ENCODE data around the gene HTT. TPM values are rescaled to one million over a fixed set of nuclear protein-coding genes. Genes with fewer than 3 reads are reported as not detected.

Gene HTT
- total and polyA plus RNA-seq, 10 donors: 10.0 to 124 (median 84.4) TPM

DNA sequence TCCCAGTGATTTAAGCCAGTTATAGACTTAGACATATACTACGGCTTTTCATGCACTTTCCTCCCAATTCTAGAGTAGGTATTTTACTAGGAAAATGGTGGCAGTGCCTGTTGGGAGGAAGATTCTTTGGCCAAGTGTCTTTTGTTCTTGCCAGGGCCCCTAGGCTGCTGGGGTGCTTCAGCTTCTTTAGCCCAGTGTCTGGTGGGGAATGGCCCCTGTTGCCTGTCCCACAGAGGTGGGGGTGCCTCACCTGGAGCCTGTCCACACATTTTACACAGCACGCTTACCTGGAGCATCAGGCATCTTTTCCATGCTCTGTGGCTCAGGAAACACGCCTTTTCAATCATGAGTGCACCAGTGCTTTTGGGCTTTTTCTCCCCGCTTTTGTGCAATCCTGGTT, 141.3 kb downstream of the HTT start:
- Histone ChIP-seq H3K4me3 (no peak overlapping the region), H3K4me1 (peaks cover 0 to 8% (median 0%) of the 10 kb centered on the region in 6 donors), H3K27ac (no peak overlapping the region), H3K27me3 (replicated peaks in 1 of 7) (no peaks in the 10 kb centered on the region), H3K36me3 (peaks cover 0 to 100% (median 89%) of the 10 kb centered on the region in 6 donors), H3K9me3 (no peaks in the 10 kb centered on the region)
- TF ChIP-seq, protein P1, sequence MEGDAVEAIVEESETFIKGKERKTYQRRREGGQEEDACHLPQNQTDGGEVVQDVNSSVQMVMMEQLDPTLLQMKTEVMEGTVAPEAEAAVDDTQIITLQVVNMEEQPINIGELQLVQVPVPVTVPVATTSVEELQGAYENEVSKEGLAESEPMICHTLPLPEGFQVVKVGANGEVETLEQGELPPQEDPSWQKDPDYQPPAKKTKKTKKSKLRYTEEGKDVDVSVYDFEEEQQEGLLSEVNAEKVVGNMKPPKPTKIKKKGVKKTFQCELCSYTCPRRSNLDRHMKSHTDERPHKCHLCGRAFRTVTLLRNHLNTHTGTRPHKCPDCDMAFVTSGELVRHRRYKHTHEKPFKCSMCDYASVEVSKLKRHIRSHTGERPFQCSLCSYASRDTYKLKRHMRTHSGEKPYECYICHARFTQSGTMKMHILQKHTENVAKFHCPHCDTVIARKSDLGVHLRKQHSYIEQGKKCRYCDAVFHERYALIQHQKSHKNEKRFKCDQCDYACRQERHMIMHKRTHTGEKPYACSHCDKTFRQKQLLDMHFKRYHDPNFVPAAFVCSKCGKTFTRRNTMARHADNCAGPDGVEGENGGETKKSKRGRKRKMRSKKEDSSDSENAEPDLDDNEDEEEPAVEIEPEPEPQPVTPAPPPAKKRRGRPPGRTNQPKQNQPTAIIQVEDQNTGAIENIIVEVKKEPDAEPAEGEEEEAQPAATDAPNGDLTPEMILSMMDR (IDR thresholded peaks at IDR 0.05 in 8 of 11, conservative IDR thresholded peaks at IDR 0.05 in 3 of 11): no peak
- no peak for TF ChIP-seq POLR2A (IDR thresholded peaks at IDR 0.05)
- no peak for TF ChIP-seq POLR2AphosphoS5 (IDR thresholded peaks at IDR 0.05)
- intact Hi-C loops (cut with DNase I; ENCODE audit: low total_unique reads): no loop called here
- WGBS, 5 donors: 93 to 99% (median 97%) methylated on average over 4 of the region's 4 CpGs
- no peak for DNase-seq

DNA sequence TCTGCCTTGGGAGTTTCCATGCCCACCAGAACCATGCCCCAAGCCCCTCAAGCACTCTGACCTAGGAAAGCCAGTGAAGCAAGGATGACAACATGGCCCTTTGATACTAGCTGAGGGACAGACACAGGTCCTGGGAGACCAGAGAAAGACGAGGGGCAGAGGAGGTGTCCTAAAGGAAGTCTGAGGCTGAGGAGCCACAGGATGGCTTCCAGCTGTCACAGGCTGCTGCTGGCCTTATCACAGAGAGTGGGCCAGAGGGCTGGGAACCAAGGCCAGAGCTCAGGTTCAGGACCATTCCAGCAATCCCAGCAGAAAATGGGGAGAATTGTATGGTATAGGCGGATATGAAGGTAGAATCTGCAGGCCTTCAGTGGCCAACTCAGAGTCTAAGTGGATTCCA, 142.8 kb downstream of the HTT start:
- Histone ChIP-seq H3K4me3 (no peak overlapping the region), H3K9me3 (no peaks in the 10 kb centered on the region), H3K36me3 (peaks cover 5 to 100% (median 94%) of the 10 kb centered on the region in 6 donors), H3K4me1 (peaks cover 0 to 8% (median 0%) of the 10 kb centered on the region in 6 donors), H3K27me3 (replicated peaks in 1 of 7) (no peaks in the 10 kb centered on the region), H3K27ac (no peak overlapping the region)
- TF ChIP-seq POLR2AphosphoS5 (IDR thresholded peaks at IDR 0.05): no peak
- TF ChIP-seq, protein P1 (IDR thresholded peaks at IDR 0.05 in 8 of 11, conservative IDR thresholded peaks at IDR 0.05 in 3 of 11): no peak
- TF ChIP-seq POLR2A (IDR thresholded peaks at IDR 0.05): no peak
- no peak for DNase-seq
- 91 to 96% (median 93%) methylated on average over 2 of the region's 2 CpGs for WGBS, 5 donors
- intact Hi-C loops (cut with DNase I; ENCODE audit: low total_unique reads): no loop called here

- no peak overlapping the region for H3K4me3 ChIP-seq
- no peak overlapping the region for H3K27ac ChIP-seq
- intact Hi-C loops (cut with DNase I; ENCODE audit: low total_unique reads): no loop called here
- no peaks in the 10 kb centered on the region for H3K9me3 ChIP-seq
- WGBS, 5 donors: 94 to 97% (median 96%) methylated on average over 16 of the region's 16 CpGs
- H3K4me1 ChIP-seq: peaks cover 0 to 8% (median 0%) of the 10 kb centered on the region in 6 donors
- peaks cover 5 to 100% (median 94%) of the 10 kb centered on the region in 6 donors for H3K36me3 ChIP-seq
- no peak for DNase-seq
- TF ChIP-seq POLR2A (IDR thresholded peaks at IDR 0.05) (no peak), POLR2AphosphoS5 (IDR thresholded peaks at IDR 0.05) (peak in 1 of 3 donors; percentile 38)
- no peaks in the 10 kb centered on the region for H3K27me3 ChIP-seq (replicated peaks in 1 of 7)
Measured at GRCh38 chr4:3217771-3218170, 143.3 kb downstream of the HTT start.

GRCh38 chr4:3218824-3219760, 144.6 kb downstream of the HTT start:
- Histone ChIP-seq H3K27ac (peak overlapping the region in 2 of 8 donors; percentile 22 to 50), H3K36me3 (peaks cover 7 to 100% (median 93%) of the 10 kb centered on the region in 6 donors), H3K4me3 (no peak overlapping the region), H3K27me3 (replicated peaks in 1 of 7) (no peaks in the 10 kb centered on the region), H3K4me1 (peaks cover 0 to 12% (median 0%) of the 10 kb centered on the region in 6 donors), H3K9me3 (no peaks in the 10 kb centered on the region)
- intact Hi-C loops (cut with DNase I; ENCODE audit: low total_unique reads): no loop called here
- DNase-seq: no peak
- TF ChIP-seq POLR2A (IDR thresholded peaks at IDR 0.05) (no peak), POLR2AphosphoS5 (IDR thresholded peaks at IDR 0.05) (no peak)
- TF ChIP-seq, protein P1 (IDR thresholded peaks at IDR 0.05 in 8 of 11, conservative IDR thresholded peaks at IDR 0.05 in 3 of 11): no peak
- 90 to 97% (median 96%) methylated on average over 20 of the region's 20 CpGs for WGBS, 5 donors

Data from spleen (tissue), 11 donors.